NK-92 treated with Interleukin-12 subunit alpha and Interleukin-12 subunit beta, amount 100 ng/mL, for 24 hours (cell line): ENCODE data around the gene ENTPD8.

Experiments used
- DNase-seq: peaks from one replicate; lab custom pipeline; 2025; lab: John Stamatoyannopoulos, UW

Gene ENTPD8, protein sequence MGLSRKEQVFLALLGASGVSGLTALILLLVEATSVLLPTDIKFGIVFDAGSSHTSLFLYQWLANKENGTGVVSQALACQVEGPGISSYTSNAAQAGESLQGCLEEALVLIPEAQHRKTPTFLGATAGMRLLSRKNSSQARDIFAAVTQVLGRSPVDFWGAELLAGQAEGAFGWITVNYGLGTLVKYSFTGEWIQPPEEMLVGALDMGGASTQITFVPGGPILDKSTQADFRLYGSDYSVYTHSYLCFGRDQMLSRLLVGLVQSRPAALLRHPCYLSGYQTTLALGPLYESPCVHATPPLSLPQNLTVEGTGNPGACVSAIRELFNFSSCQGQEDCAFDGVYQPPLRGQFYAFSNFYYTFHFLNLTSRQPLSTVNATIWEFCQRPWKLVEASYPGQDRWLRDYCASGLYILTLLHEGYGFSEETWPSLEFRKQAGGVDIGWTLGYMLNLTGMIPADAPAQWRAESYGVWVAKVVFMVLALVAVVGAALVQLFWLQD

DNA sequence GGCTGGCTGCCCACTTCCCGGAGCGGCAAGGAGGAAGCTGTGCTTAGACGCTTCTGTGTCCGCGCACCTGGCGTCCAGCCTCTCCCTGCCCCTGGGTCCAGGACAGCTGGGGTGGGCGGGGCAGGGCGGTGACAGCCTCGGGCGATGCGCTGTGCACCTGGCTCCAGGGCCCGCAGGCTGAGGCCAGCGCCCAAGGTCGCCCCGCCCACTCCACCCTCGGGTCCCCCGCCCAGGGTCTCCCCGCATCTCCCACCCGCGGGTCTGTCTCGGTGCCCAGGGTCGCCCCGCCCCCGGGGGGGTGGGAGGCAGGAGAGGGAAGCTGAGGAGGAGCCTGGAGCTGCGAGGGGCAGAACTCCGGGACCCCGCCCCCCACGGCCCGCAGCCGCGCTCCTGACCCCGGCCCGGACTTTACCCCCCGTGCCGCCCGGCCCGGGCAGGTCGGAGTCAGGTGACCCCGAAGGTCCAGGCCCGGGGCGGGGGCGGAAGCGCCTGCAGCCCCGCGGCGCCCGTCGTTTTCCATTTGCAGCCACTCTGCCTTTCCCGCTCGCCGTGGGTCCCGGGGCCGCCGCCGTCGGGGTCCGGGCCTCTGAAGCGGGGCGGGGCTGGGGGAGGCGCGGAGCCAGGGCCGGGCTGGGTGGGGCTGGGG is at the start of gene ENTPD8:
Gene ENTPD8 (minus strand): TSS at position 69 of the 646 bp plus-strand sequence. CDS start 3,072 bp downstream, outside the sequence.
- DNase-seq, result no peak

DNA sequence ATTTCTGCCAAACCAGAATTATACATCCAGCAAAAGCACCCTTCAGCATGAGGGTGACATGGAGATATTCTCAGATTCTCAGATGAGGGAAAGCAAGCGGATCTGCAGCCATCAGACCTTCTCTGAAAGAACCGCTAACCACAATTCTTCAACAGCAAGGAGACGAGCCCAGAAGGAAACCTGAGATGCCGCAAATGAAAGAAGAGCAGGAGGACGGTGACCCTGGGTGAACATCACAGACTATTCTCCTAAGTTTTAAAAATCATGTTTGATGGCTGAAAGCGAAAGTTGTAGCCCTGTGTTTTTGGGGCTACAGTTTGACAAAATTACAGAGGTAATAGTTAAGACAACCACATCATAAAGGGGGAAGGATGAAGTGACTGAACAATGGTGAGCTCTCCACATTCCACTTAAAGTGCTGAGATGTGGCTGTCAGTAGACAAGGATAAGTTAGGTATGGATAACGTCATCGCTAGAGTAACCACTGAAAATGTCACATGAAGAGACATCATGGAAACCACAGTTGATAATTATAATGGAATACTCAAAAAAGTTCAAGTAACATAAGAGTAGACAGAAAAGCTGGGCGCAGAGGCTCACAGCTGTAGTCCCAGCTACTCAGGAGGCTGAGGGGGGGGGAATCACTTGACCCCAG is 49.5 kb upstream of the ENTPD8 start:
- no peak for DNase-seq

DNA sequence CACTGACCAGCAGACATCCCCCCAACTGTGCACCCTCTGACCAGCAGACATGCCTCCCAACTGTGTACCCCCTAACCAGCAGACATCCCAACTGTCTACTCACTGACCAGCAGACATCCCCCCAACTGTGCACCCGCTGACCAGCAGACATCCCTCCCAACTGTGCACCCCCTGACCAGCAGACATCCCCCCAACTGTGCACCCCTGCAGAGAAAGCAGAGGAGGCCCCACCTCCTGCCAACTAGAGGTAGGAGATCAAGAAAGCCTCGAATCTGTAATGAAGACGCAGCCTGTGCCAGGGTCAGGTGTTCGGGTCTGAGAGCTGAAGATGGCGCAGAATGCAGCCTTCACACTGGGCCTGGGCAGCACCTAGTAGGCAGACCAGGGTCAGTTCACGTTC is 47.7 kb upstream of the ENTPD8 start:
- DNase-seq, result no peak

DNA sequence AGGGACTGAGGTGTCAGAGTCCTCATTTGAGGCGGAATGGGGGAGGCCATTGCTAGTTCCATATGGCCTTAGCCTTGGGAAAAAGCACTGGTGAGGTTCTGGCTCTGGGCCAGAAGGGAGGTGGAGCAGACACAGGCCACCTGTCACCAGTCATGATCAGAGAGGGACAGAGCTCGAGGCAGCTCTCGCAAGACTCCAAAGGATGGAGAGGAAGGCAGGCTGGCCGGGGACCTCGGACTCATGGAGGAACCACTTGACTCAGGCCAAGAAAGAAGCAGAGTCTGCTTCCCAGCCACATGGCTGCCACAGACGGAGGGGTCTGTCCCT is 47.1 kb upstream of the ENTPD8 start:
- DNase-seq, result no peak

DNA sequence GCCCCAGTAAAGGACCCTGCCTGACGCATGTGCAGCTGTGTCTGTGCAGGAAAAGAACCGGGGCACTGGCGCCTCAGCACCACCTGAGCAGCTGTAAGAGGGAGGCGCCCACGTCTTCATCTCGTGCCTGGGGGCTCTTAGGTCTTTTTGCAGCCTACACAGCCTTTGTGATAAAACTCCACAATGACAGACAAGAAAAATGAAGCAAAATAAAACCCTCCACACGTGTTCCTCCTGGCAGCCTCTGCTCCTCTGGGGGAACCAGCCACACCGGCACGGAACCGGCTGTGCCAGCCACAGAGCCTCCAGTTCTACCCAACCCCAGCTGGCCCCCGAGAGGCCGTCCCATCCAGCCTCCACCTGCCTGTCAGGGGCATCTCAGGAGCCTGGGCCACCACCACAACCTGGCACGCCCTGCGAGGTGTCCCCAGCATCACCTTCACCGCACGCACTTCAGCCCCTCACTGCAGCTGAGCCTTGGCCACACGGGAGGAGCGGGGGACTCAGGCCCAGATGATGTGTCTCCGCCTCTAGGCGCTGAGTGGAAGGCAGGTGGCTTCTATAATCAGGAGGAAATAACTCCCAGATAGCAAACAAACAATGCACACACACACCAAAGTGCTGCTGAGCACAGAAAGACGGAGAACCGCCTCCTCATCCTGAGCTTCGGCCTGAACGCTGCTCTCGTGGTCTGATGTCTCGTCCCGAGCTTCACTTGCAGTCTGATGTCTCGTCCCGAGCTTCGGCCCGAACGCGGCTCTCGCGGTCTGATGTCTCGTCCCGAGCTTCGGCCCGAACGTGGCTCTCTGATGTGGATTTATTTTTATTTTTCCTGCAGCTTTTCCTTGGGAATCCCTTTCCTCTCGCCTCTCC is 46.5 kb upstream of the ENTPD8 start:
- no peak for DNase-seq

DNA sequence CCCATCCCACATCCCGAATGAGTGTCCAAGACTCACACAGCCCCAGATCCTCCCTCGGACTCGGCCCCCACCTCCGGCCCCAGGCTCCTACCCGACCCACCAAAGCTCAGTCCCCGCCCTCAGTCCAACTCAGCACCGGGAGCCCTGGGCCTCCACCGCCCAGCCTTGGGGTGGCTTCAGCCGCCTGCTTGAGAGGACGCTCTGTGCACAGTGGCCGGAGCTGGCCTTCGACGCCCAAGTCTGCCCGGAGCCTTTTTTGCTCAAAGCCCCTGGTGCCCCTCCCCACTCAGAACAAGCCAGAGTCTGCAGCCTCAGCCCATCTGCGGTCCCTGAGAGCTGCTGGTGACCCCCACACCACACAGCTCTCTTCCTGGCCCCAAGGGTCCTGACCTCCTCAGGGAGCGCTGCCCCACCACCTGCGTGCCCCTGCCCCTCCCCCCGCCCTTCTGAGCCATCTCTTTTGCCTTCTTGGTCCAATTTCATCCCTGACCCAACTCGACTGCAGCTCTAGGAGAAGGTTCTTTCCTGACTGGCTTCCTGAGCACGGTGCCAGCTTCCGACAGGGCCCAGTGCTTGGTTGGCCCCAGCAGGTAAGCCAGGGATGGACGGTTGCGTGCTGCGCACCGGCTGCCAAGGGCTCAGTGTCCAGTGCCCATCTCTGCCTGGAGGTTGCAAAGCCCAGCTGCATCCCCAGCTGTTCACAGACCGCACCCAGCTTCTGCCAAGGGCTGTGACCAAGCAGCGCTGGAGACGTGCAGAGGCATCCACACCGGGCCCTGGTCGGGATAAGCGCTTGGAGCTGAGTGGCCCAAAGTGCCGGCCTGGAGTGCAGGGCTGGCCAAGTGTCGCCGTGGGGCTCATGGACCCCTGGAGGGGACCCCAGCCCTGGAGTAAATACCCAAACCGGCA is 45.6 kb upstream of the ENTPD8 start:
- no peak for DNase-seq

DNA sequence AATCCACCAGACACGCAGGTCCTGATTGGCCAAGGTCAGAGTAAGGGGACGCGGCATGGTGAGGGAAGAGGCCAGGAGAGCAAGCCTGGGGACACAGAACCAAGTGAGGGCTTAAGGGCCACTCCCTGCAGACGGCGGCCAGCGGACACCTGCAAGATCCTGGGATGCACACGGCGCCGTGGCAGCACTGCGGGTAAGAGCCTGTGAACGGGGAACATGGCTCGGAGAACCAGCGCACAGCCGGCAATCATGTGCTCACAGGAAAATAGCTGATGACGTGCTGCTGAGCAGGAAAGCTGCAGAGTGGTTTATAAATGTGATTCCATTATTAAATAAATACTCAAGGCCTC is 45.0 kb upstream of the ENTPD8 start:
- no peak for DNase-seq

DNA sequence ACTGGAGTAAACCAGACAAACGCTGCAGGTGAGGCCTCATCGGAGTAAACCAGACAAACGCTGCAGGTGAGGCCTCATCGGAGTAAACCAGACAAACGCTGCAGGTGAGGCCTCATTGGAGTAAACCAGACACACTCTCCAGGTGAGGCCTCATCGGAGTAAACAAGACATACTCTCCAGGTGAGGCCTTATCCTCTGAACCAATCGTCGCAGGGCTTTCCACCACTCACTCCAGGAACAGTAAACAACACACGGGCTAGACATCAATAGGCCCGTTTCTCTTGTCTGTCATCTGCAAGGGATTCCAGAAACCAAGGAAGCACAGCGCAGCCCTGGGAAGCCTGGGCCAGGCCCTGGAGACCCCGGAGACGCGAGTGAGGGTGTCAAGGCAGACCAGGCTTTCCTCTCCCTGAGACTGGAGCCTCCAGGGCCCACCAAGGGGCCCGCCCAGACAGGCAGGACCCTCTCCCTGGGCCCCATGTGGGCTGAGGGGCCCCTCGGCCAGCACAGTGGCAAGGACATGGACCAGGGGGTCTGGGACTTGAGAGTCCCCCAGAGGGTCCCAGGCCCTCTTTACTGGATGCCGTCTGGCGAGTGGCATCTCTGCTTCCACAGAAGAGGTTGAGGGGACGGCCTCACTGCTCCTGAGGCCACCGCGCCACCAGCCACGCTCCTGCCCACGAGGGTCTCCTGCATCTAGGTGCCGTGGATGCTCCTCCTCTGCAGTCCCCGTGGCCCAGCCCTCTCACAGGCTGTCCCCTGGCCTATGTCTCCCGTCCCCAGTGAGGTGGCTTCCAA is 44.4 kb upstream of the ENTPD8 start:
- DNase-seq, result no peak

DNA sequence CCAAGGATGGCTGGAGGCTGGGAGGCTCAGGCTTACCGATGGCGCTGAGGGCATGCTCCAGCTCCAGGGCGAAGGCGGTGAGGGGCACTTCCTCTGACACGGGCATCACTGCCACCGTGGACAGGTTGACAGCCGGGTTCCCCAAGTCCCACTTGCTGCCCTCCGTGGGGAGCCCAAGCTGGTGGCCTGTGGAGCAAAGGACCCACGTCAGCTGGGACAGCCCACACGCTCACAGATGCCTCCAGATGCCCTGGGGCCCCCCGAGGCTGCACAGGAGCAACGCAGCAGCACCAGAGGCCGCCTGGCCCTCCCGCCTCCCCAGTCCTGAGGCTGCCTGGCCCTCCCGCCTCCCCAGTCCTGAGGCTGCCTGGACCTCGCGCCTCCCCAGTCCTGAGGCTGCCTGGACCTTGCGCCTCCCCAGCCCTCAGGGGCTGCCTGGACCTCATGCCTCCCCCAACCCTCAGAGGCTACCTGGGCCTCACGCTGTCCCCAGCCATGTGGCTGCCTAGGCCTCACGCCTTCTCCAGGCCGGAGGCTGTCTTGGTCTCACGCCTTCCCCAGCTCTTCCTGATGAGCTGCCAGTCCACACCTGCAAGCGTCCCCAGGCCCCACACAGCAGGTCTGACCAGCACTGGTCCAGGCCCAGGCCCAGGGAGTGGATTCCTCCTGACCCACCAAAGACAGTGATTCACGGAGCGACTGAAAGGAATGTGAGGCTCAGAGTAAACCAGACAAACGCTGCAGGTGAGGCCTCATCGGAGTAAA is 43.6 kb upstream of the ENTPD8 start:
- DNase-seq, result no peak

DNA sequence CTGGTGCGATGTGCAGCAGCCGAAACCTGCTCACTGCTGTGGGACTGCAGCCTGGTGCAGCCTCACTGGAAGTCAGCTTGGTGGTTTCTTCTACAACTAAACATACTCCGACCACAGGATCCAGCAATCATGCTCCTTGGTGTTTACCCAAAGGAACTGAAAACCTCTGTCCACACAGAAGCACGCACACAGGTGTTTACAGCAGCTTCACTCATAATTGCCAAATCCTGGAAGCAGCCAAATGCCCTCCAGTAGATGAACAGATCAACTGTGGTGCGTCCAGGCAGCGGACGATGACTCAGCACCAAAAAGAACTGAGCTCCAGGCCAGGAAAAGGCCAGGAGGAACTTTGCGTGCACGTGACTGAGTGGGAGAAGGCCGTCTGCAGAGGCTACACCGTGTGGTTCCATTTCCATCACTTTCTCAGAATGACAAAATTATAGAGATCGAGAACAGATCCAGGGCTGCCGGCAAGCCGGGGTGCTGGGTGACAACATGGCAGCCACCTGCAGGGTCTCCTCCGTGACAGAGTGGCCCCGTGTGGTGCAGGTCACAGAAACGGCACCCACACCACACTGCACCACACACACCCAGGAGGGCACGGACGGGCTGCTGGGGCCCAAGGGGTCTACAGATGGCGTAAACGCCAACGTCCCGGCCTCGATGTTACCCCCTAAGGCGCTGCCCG is 41.1 kb upstream of the ENTPD8 start:
- no peak for DNase-seq

DNA sequence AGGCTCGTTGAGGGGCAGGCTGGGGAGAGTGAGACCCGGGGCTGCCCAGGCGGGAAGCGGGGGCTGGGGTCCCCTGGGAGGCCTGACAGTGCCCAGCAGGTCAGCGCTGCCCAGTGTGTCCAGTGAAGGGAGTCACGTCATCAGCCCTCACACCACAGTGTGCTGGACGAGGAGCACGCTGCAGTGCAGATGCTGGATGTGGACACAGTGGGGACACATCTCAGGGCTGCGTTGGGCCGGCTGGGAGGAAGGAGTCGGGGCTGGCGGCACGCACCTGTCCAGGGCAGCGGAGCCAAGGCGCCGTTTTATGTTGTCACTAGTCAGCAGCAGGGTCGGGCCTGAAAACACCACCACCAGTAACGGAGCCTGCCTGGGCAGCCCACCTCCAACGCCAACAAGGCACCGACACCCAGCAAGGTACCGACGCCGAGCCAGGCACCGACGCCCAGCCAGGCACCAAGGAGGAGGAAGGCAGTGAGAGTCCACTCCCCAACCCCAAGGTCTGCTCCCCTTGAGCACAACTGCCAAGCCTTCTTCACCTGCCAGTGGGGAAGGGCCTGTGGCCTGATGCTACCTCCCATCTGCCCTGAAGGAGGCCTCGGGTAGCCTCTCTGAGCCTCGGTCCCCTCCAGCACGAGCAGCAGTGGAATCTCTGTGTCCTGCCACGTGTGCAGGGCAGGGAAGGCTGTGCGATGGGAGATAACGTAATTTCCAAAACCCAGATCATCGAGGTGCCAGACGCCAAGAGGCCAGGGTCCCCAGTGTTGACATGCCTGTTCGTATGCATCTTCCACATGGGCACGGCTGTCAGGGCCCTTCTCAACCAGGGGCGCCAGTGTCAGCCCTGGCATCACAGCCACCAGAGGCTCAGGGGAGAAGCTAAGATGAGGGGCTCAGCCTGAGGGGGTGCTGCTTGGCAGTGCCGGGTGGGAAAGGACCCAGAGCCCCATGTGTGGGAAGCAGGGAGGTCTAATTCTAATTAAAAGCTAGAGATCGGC is 39.8 kb upstream of the ENTPD8 start:
- no peak for DNase-seq

DNA sequence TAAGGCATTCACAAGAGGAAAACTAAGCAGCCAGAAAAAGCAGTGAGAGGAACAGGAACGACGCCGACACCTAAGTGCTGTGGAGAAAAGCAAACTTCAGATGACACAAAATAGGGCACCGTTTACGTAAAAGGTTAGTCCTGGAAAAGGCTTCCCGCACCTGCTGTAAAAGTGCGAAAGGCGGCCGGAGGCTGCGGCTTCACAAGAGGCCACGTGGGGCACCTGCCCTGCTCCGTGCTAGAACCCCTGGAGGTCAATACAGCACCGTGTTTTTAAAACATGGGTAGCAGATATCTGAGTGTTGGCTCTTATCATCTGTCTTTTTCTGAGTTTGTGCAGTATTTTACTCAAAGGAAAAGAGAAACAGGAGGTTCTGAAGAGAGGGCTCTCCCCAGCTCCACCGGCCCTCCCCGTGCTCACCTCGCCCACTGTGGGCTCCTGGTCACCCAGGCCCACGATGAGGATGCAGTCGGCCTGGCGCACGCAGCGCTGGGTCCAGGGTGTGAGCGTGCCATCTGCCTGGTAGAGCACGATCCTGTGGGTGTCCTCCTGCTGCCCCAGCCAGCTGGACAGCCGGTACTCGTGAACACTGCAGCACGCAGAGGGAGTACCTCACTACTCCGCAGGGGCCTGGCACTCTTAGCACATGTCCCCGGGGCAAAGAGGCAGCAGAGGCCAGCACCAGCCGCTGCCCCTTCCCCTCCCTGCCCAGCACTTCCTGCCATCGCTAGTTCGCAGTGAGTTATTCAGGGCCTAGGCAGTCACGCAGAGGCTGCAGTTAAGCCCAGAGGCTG is 38.9 kb upstream of the ENTPD8 start:
- DNase-seq, result no peak

DNA sequence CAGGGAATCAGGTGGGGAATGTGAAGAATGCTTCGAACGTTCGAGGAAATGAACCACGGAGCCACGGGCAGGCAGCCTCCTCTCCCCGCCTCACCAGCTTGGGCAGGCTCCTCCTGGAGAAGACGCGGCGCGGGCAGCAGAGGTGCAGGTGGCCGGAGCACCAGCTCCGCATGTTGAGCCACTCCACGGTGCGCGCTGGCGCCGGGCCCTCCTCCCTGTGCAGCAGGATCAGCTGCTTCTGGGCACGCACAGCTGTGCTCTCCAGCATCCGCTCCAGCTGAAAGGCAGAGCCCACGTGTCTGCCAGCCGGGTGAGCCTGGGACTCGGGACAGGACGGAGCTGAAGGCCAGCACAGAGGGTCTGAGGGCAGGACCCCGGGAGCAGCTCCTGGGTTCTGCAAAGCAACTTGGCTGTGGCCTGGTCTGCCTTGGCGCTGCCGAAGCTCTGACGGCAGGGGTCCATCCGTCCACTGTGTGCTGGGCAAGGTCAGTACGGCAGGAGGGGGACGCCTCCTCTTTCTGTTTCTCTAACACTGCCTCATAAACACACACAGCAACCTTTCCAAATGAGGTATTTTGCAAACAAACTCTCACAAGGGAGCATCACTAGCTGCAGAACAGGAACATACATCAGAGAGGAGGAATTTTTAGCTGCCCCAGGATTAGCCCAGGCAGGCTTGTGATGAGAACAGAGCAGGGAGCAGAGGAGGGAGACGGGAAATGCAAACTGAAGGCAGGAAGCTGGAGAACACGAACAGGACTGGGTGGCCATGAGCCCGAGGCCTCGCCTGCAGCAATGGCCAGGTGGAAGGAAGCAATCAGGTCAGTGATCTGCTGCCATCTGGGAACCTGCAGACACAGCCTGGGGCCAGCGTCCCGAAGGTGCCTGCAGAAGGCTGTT is 38.1 kb upstream of the ENTPD8 start:
- no peak for DNase-seq

DNA sequence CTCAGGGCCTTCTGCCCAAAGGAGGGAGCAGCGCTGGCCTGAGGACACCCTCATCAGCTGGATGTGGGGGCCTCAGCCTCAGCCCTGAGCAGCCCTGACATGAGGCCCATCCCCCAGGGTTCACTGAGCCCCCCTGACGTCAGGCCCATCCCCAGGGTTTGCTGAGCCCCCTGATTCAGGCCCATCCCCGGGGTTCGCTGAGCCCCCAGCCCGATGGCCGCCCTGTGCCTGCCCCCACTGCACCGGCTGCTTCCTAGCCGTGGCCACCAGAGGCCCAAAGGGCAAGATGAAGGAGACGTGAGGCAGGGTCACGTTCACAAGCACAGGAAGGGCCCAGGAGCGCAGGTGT is 37.4 kb upstream of the ENTPD8 start:
- DNase-seq, result no peak

DNA sequence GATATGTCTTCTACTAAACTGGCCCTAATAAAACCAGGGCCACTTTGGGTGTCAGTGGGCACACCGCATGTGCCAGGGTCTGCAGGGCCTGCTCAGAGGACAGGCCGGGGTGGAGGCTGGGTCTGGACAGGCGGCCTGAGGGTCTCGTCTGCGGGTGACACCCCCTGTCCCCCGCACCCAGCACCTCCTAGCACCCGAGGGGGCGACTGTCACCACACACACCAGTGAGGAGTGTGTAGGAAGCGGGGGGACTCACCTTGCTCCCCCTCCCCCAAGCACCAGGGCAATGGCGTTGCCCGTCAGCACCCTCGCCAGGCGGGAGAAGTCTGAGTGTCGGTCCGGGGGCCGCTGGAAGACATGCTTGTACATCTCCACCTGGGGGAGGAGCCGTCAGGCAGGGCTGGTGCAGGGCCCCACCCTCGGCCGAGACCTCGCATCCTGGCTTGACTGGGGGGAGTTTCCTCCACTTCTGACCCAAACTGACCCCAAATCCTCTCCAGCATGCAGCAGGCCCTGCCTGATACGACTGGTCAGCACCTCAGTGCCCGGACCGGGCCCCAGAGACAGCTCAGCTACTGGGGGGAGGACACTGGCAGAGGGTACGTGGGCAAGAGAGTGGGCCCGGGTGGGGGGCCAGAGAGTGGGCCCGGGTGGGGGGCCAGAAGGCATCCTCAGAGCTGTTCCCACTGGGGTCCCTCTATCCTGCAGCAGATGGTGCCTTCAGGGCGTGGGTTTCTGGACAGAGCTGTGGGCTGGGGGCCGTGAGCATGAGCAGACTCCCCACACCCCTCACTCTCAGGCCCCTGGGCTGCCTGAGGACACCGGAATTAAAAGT is 36.8 kb upstream of the ENTPD8 start:
- no peak for DNase-seq
